NCI-H1694 (cell line): ENCODE data around the gene HDAC3.

ENCODE experiments used
- DNase-seq: peaks from one replicate; lab custom pipeline; 2025; lab: John Stamatoyannopoulos, UW

The HDAC3 gene

GRCh38 chr5:141602606-141603005 is 34.0 kb downstream of the HDAC3 start:
- DNase-seq, result no peak

DNA sequence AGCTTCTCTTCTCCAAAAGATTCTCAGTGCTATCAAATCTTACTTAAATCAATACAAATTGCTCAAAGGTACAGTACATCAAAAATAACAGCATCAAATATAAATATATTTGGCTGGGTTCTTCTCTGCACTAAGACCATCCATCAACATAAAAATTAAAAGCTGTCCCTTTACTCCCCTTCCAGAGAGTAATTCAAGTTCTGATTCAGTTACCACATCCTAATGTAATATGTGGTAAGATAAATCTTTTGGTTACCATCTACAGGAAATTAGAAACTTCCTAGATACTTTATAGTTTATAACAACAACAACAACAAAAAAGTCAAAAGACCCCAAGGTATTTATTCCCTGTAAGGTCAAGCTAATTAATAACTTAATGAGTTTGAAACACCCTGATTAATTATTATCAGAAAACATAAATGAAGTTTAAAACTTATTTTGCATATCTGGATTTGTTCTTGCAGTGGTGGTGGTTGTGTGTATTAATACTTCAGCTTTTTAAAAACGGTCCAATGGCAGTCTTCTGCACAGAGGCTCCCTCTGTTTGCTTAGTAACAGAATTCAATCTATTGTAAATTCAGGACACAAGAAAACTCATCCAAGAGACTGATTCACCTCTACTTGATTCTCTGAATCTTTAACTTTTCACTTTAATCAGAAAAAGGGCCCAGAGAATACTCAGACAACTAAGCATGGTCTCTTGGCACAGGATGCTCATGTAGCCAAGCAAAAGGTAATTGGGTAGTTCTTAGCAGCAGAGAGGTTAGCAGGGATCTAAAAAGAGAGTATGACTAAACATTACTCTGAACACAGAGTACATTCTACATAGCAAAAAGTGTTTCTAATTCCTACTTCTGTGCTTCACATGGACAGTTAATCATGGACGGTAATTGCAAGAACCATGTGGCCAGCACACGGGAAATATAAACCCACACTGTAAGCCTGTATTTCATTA is 38.0 kb downstream of the HDAC3 start:
- no peak for DNase-seq

GRCh38 chr5:141597814-141598213 is 38.8 kb downstream of the HDAC3 start:
- no peak for DNase-seq

- DNase-seq, result no peak
Observed at GRCh38 chr5:141597394-141597793, 39.3 kb downstream of the HDAC3 start.

- DNase-seq, result no peak
Observed at GRCh38 chr5:141596867-141597266, 39.8 kb downstream of the HDAC3 start.

GRCh38 chr5:141590127-141590526 is 46.5 kb downstream of the HDAC3 start:
- no peak for DNase-seq

DNA sequence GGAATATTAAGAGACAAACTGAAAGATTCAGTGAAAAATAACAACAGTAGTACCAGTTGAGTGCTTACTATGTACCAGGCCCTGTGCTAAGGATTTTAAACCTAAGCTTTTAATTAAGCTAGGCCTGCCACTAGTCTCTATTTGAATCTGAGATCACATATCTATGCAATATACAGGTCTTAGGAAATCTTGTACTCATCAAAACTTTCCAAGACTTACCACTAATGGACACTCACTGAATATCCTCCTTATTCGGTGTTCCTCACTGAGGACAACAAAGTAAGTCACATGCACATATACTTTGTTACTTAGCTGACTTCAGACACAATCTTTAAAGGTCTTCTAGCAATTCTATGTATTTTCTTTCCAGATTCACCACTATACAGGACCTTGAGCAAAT is 50.4 kb downstream of the HDAC3 start:
- no peak for DNase-seq

- DNase-seq, result no peak
Observed at GRCh38 chr5:141585594-141585993, 51.1 kb downstream of the HDAC3 start.

- no peak for DNase-seq
Observed at GRCh38 chr5:141574122-141574510, 62.5 kb downstream of the HDAC3 start.

GRCh38 chr5:141573489-141574121 is 63.0 kb downstream of the HDAC3 start:
- no peak for DNase-seq
